ENCODE measurements around the gene CACNA1S.

CACNA1S gene

DNA sequence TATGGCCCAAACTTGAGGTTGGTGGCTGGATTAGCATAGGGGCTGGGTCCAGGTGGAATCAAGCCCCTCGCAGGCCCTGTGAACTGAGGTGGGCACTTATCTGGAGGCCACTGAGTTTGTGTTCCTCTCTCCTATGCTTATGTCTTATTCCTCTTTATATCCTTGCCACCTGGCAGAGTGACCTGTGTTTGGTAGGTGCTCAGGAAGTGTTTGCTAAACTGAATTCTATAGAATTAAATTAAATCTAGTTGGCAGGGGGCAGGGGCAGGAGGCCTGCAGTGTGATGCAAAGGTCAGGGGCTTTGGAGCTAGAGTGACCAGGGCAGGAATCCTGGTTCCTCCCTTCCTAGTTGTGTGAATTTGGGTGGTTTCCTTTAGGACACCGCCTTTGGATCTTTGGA is 43.1 kb upstream of the CACNA1S start:
- Histone ChIP-seq H3K79me1 (ENCODE audit: low read depth, low read length) (peaks cover 8% of the 10 kb centered on the region), H3K14ac (ENCODE audit: low read length) (no peak overlapping the region), H3K9ac (ENCODE audit: low read depth, low read length, poor library complexity) (no peak overlapping the region), H2BK5ac (ENCODE audit: low read length) (no peak overlapping the region), H3K27ac (replicated peaks; ENCODE audit: low read length) (no peak overlapping the region), H3K4me2 (ENCODE audit: insufficient read depth, low read length, poor library complexity, severe bottlenecking) (no peak overlapping the region), H4K91ac (ENCODE audit: low read depth, low read length, poor library complexity) (no peak overlapping the region), H3K27me3 (ENCODE audit: control insufficient read depth in 3 of 3, insufficient read depth in 3 of 3, low read depth in 1 of 3, low read length in 3 of 3) (peaks cover 0 to 23% (median 0%) of the 10 kb centered on the region in 3 experiments), H3K4ac (ENCODE audit: low read length) (no peak overlapping the region), H4K8ac (ENCODE audit: low read depth, low read length) (no peak overlapping the region), H3K9me3 (replicated peaks in 1 of 2; ENCODE audit: control insufficient read depth in 2 of 2, insufficient read depth in 1 of 2, low read depth in 1 of 2, low read length in 2 of 2) (peaks cover 0 to 5% of the 10 kb centered on the region in 2 donors), H3K18ac (ENCODE audit: low read length) (no peak overlapping the region), H2BK15ac (ENCODE audit: low read length) (no peak overlapping the region), H2AFZ (ENCODE audit: low read length) (no peak overlapping the region), H3K36me3 (replicated peaks in 1 of 2; ENCODE audit: control insufficient read depth in 2 of 2, insufficient read depth in 2 of 2, low read length in 2 of 2) (peaks cover 16 to 23% of the 10 kb centered on the region in 2 donors), H2BK120ac (ENCODE audit: low read depth, low read length) (no peak overlapping the region), H3K4me1 (ENCODE audit: control insufficient read depth in 2 of 2, insufficient read depth in 1 of 2, low read depth in 1 of 2, low read length in 2 of 2) (peaks cover 6 to 12% of the 10 kb centered on the region in 2 donors), H2AK5ac (ENCODE audit: low read depth, low read length) (no peak overlapping the region), H3K23ac (ENCODE audit: low read depth, low read length, poor library complexity) (no peak overlapping the region), H3K4me3 (ENCODE audit: low read length in 2 of 2) (no peak overlapping the region), H2BK12ac (ENCODE audit: low read length) (no peak overlapping the region)
- no CpG with 5 or more reads among the region's 2 CpGs for WGBS, 2 donors (ENCODE audit: extremely low coverage in 2 of 2, insufficient read length in 2 of 2, insufficient replicate concordance in 1 of 2)
- no peak for DNase-seq (ENCODE audit: low spot score)

DNA sequence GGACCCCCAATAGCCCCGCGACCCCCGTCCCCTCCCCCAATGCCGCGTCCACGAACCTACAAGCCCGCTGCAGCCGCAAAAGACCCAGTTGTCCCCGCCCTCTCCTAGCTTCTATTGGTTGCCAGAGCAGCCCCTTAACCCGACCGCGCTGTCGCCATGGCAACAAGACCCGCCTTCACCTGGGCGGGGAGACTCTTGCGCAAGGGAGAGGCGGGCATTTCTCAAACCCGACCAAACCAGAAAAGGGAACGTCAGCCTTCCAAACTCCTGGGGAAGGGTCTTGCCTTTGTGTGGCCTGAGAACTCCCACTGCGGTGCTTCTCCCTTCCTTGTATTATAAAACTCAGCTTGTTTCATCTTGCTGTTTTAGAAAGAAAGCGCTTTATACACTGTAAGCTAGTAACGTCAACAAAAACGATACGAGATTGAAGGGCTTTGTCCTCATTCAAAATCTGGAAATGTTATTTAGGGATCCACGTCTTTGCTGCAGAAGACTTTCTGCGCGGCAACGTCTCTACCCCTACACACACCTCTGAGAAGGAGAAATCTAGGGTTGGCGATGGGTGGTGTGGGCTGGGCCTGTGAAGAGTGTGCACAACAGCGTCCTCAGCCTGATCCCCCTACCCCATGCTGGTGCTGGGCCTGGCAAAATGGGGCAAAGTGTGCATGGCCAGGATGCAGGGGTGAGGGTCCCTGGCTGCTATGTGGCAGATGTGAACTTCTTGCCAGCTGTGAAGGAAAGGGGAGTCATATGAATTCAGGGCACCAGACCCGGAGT is 42.4 kb upstream of the CACNA1S start, which contains the start of gene TMEM9:
Gene TMEM9, minus strand, starts transcription at position 86 of the 777 bp plus-strand sequence. CDS start 551 bp downstream, outside the sequence.
- Histone ChIP-seq H3K9me3 (replicated peaks in 1 of 2; ENCODE audit: control insufficient read depth in 2 of 2, insufficient read depth in 1 of 2, low read depth in 1 of 2, low read length in 2 of 2) (peaks cover 0 to 5% of the 10 kb centered on the region in 2 donors), H2BK15ac (ENCODE audit: low read length) (no peak within 1 kb of the TSS), H3K36me3 (replicated peaks in 1 of 2; ENCODE audit: control insufficient read depth in 2 of 2, insufficient read depth in 2 of 2, low read length in 2 of 2) (peaks cover 21 to 31% of the 10 kb centered on the region in 2 donors), H3K23ac (ENCODE audit: low read depth, low read length, poor library complexity) (peak within 1 kb of the TSS; percentile 29), H4K8ac (ENCODE audit: low read depth, low read length) (no peak within 1 kb of the TSS), H3K27me3 (ENCODE audit: control insufficient read depth in 3 of 3, insufficient read depth in 3 of 3, low read depth in 1 of 3, low read length in 3 of 3) (peaks cover 0 to 18% (median 0%) of the 10 kb centered on the region in 3 experiments), H2BK120ac (ENCODE audit: low read depth, low read length) (no peak within 1 kb of the TSS), H3K4me2 (ENCODE audit: insufficient read depth, low read length, poor library complexity, severe bottlenecking) (peak within 1 kb of the TSS; percentile 68), H3K18ac (ENCODE audit: low read length) (peak within 1 kb of the TSS; percentile 93), H2AK5ac (ENCODE audit: low read depth, low read length) (peak within 1 kb of the TSS; percentile 34), H2AFZ (ENCODE audit: low read length) (peak within 1 kb of the TSS; percentile 87), H3K79me1 (ENCODE audit: low read depth, low read length) (peaks cover 10% of the 10 kb centered on the region), H3K4me1 (ENCODE audit: control insufficient read depth in 2 of 2, insufficient read depth in 1 of 2, low read depth in 1 of 2, low read length in 2 of 2) (peaks cover 6 to 12% of the 10 kb centered on the region in 2 donors), H3K14ac (ENCODE audit: low read length) (no peak within 1 kb of the TSS), H4K91ac (ENCODE audit: low read depth, low read length, poor library complexity) (no peak within 1 kb of the TSS), H2BK12ac (ENCODE audit: low read length) (no peak within 1 kb of the TSS), H2BK5ac (ENCODE audit: low read length) (peak within 1 kb of the TSS; percentile 91), H3K4ac (ENCODE audit: low read length) (no peak within 1 kb of the TSS), H3K27ac (replicated peaks; ENCODE audit: low read length) (no peak within 1 kb of the TSS), H3K4me3 (ENCODE audit: low read length in 2 of 2) (peak within 1 kb of the TSS; percentile 88 to 91), H3K9ac (ENCODE audit: low read depth, low read length, poor library complexity) (peak within 1 kb of the TSS; percentile 82)
- WGBS, 2 donors (ENCODE audit: extremely low coverage in 2 of 2, insufficient read length in 2 of 2, insufficient replicate concordance in 1 of 2), result no CpG with 5 or more reads among the region's 31 CpGs
- DNase-seq (ENCODE audit: low spot score), result peak; percentile 98

DNA sequence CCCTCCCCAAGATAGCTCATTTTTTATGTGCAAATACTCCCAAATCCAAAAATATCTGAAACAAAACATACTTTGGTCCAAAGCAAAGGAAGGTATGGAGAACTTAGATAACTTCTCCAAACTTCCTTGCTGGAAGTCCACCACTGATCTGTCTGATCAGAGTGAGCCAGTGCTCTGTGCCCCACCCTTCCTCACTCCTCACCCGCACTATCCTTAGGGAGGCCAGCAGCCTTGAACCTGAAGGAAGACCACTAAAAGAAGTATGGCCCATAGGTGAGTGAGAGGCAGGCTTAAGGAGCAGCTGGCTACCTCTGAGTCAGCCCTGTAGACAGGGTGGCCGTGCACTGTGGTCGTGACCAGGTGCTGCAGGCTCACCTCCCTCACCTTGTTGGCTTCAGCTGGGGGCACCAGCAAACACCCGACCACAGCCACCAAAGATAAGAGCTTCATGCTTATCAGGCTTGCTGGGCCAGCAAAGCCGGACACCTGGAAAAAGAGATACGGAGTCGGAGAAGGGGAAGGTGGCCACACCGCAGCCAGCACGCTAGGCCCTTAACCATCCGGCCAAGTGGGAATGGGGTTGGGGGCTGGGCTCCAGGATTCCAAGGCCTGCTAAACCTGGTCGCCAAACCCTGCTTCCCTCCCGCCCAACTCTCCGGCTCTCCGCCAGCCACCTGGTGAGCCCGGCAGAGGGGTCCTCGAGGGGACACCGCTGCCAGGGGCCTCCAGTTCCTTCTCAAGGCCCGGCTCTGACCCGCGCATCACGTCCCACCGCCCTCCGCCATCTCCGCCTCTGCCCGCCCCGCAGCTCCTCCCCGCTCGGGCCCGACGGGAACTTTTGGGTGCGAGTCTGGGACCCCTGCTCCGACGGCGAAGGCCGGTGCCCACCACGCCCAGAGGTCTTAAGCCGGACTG is 41.5 kb upstream of the CACNA1S start:
- H3K4me2 ChIP-seq (ENCODE audit: insufficient read depth, low read length, poor library complexity, severe bottlenecking), result peak overlapping the region; percentile 68
- H4K8ac ChIP-seq (ENCODE audit: low read depth, low read length), result no peak overlapping the region
- no peak overlapping the region for H3K27ac ChIP-seq (replicated peaks; ENCODE audit: low read length)
- peaks cover 6 to 12% of the 10 kb centered on the region in 2 donors for H3K4me1 ChIP-seq (ENCODE audit: control insufficient read depth in 2 of 2, insufficient read depth in 1 of 2, low read depth in 1 of 2, low read length in 2 of 2)
- H2AK5ac ChIP-seq (ENCODE audit: low read depth, low read length), result peak overlapping the region; percentile 34
- H3K79me1 ChIP-seq (ENCODE audit: low read depth, low read length), result peaks cover 10% of the 10 kb centered on the region
- H3K9me3 ChIP-seq (replicated peaks in 1 of 2; ENCODE audit: control insufficient read depth in 2 of 2, insufficient read depth in 1 of 2, low read depth in 1 of 2, low read length in 2 of 2), result peaks cover 0 to 5% of the 10 kb centered on the region in 2 donors
- H3K36me3 ChIP-seq (replicated peaks in 1 of 2; ENCODE audit: control insufficient read depth in 2 of 2, insufficient read depth in 2 of 2, low read length in 2 of 2), result peaks cover 26 to 40% of the 10 kb centered on the region in 2 donors
- H3K23ac ChIP-seq (ENCODE audit: low read depth, low read length, poor library complexity), result peak overlapping the region; percentile 29
- peak overlapping the region; percentile 82 for H3K9ac ChIP-seq (ENCODE audit: low read depth, low read length, poor library complexity)
- peak overlapping the region; percentile 88 to 91 for H3K4me3 ChIP-seq (ENCODE audit: low read length in 2 of 2)
- H2AFZ ChIP-seq (ENCODE audit: low read length), result peak overlapping the region; percentile 87
- DNase-seq (ENCODE audit: low spot score), result no peak
- H3K27me3 ChIP-seq (ENCODE audit: control insufficient read depth in 3 of 3, insufficient read depth in 3 of 3, low read depth in 1 of 3, low read length in 3 of 3), result peaks cover 0 to 14% (median 0%) of the 10 kb centered on the region in 3 experiments
- WGBS, 2 donors (ENCODE audit: extremely low coverage in 2 of 2, insufficient read length in 2 of 2, insufficient replicate concordance in 1 of 2), result no CpG with 5 or more reads among the region's 37 CpGs
- no peak overlapping the region for H2BK120ac ChIP-seq (ENCODE audit: low read depth, low read length)
- no peak overlapping the region for H3K14ac ChIP-seq (ENCODE audit: low read length)
- no peak overlapping the region for H3K4ac ChIP-seq (ENCODE audit: low read length)
- H2BK15ac ChIP-seq (ENCODE audit: low read length), result no peak overlapping the region
- H4K91ac ChIP-seq (ENCODE audit: low read depth, low read length, poor library complexity), result no peak overlapping the region
- H2BK5ac ChIP-seq (ENCODE audit: low read length), result peak overlapping the region; percentile 91
- H3K18ac ChIP-seq (ENCODE audit: low read length), result peak overlapping the region; percentile 93
- H2BK12ac ChIP-seq (ENCODE audit: low read length), result no peak overlapping the region

Measured in neuronal stem cell (in vitro differentiated cells).